A549 (cell line): ENCODE measurements around the gene USP32.

ENCODE experiments used
- MYC ChIP-seq: IDR thresholded peaks from 2 replicates; pipeline ENCODE4 v1.6.1; 2012; ENCODE audit warnings: mild to moderate bottlenecking, inconsistent platforms, low read length, improper control_type of control experiment, borderline replicate concordance
- RAD21 ChIP-seq, 2 experiments: fragments of >200 bp in 1 of 2; sonication (Bioruptor Twin) in 1 of 2; formaldehyde crosslinking in 1 of 2; IDR thresholded peaks in 1 of 2; conservative IDR thresholded peaks in 1 of 2; 2 replicates in 1 of 2; 3 replicates in 1 of 2; pipeline ENCODE4 v1.6.1; 2012 to 2018; ENCODE audit warnings: inconsistent platforms in 1 of 2
- TF ChIP-seq, protein P1 (sequence below): fragments of >200 bp; sonication (Bioruptor Twin); formaldehyde crosslinking; IDR thresholded peaks from 3 replicates; pipeline ENCODE4 v1.5.1; 2016

- TF ChIP-seq, protein P1, sequence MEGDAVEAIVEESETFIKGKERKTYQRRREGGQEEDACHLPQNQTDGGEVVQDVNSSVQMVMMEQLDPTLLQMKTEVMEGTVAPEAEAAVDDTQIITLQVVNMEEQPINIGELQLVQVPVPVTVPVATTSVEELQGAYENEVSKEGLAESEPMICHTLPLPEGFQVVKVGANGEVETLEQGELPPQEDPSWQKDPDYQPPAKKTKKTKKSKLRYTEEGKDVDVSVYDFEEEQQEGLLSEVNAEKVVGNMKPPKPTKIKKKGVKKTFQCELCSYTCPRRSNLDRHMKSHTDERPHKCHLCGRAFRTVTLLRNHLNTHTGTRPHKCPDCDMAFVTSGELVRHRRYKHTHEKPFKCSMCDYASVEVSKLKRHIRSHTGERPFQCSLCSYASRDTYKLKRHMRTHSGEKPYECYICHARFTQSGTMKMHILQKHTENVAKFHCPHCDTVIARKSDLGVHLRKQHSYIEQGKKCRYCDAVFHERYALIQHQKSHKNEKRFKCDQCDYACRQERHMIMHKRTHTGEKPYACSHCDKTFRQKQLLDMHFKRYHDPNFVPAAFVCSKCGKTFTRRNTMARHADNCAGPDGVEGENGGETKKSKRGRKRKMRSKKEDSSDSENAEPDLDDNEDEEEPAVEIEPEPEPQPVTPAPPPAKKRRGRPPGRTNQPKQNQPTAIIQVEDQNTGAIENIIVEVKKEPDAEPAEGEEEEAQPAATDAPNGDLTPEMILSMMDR, result no peak
- TF ChIP-seq RAD21 (conservative IDR thresholded peaks at IDR 0.05 in 1 of 2, IDR thresholded peaks at IDR 0.05 in 1 of 2) (no peak), MYC (no peak)
These were observed 935 bp downstream of the USP32 start for GRCh38 chr17:60390925-60391470.
